Left renal pelvis (tissue), 4 donors: ENCODE results near the gene DUSP5. TPM values are rescaled to one million over a fixed set of nuclear protein-coding genes. Genes with fewer than 3 reads are reported as not detected.
"Not testable (repeated sequence)": the region's sequence is repeated elsewhere in the genome, so short reads cannot be mapped to it uniquely, and the experiment has no call there.

Experiments used
- DNase-seq, 4 donors: peaks; one replicate each; pipeline ENCODE4 v3.0.0-alpha.2; 2013; ENCODE audit warnings: low read depth in 4 of 4, low spot score in 3 of 4
- polyA plus RNA-seq, 4 donors: library from polyadenylated mRNA; unstranded; fragments of 120-200 nt; gene quantifications; one replicate each; pipeline ENCODE4 v1.2.1, GENCODE V29; 2013; ENCODE audit not compliant: insufficient read length in 4 of 4

The DUSP5 gene
- polyA plus RNA-seq, 4 donors, result 8.1 to 12.4 (median 10.7) TPM

GRCh38 chr10:110512461-110513187 is 14.9 kb downstream of the DUSP5 start:
- no peak for DNase-seq

DNA sequence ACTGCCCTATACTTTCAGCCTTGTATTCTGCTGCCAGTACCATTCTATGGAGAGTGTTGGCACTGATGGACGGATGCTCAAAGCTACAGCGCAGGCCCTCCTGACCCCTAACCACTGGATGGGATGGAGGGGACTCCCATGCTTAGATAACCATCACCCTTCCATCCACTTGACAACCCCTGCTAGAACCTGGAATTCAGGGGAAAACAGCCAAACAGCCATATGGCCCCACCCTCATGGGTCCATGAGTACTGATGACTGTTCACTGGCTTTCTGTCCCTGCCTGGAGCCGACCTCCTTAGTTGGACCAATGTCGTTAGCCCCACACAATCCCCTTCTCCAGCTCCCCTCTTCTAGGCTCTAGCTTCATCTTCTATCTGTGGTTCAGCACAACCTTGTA is 16.2 kb downstream of the DUSP5 start:
- no peak for DNase-seq

- DNase-seq, result no peak
Measured at GRCh38 chr10:110514848-110515247, 17.1 kb downstream of the DUSP5 start.

DNA sequence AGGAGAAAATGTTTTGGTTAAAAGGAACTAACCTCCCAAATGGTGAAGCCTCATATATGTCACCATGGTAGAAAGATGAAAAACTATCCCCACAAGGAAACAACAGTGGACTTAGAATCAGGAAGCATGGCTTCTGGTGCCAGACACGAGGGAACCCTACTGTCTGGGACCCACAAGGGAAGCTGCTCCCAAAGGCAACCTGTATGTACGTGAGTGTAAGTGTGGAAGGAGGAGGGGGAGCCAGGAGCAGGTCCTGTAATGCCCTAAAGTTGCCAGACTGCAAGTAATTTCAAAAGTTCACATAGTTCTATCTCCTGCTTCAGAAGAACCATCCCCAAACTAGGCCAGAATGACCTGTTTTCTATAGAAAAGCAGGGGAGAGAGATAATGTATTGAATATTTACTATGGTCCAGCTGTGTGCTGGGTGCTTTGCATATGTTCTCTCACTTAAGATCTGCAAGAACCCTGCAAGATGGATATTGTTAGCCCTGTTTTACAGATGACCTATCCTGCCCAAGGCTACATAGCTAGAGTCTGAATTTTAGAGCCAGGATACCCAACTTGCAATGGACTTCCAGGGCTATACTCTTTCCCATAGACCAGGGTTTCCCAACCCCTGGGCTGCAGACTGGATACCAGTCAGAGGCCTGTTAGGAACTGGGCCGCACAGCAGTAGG is 19.2 kb downstream of the DUSP5 start:
- DNase-seq, result no peak

DNA sequence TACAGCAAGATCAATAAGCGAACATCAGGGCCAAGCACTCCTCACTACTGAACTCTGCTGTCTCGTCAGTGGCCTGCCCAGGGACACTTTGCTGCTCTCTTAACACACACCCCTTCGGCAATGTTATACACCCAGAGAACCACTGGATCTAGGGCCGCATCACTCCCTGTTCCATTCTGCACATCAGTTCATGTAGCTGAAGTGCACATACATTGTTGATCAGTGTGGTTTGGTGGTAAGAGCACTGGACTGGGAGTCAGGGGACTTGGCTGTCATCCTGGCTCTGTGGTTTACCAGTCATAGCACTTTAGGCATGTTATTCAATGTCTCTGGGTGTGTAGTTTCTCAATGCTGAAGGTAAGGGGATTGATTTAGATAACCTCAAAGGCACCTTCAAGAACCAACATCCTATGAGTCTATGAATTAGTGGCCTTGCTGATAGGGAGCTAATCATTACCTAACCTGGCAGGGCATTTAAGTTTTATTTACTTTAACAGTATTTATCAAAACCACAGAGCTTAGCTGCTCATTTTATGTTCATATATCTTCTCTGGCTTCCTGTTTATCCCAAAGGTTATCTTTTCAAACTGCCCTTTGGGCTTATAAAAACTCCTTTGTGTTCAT is 24.8 kb downstream of the DUSP5 start:
- no peak for DNase-seq

GRCh38 chr10:110523736-110524135 is 26.0 kb downstream of the DUSP5 start:
- DNase-seq, result no peak

DNA sequence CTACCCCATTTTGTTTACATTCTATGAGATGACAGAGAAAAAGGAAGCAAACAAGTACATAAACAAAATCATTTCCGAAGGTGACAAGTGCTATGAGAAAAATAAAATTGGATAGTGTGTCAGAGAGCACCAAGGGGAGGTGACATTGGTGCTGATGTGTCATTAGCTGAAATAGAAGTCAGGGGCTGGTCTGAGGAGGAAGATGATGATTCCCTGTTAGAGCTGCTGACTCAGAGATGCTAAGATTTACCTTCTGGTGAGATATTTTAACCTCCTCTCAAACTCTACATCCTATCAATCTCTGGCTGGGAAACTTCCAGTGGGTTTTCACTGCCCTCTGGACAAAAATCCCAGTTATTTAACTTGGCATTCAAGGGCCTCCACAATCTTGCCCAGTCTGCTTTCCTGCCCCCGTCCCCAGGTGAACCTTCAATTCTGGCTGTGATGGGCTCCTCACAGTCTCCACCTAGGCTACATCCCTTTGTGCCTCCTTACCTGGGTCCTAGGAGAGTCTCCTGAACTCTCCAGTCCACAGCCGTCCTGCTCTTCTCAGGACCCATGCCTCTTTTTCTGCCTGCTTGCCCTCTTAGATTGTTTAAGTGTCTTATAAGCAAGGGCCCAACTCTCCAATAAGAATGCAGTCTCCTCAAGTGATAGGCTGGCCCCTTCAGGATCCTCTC is 26.6 kb downstream of the DUSP5 start:
- DNase-seq, result no peak

GRCh38 chr10:110524859-110525232 is 27.1 kb downstream of the DUSP5 start:
- no peak for DNase-seq

DNA sequence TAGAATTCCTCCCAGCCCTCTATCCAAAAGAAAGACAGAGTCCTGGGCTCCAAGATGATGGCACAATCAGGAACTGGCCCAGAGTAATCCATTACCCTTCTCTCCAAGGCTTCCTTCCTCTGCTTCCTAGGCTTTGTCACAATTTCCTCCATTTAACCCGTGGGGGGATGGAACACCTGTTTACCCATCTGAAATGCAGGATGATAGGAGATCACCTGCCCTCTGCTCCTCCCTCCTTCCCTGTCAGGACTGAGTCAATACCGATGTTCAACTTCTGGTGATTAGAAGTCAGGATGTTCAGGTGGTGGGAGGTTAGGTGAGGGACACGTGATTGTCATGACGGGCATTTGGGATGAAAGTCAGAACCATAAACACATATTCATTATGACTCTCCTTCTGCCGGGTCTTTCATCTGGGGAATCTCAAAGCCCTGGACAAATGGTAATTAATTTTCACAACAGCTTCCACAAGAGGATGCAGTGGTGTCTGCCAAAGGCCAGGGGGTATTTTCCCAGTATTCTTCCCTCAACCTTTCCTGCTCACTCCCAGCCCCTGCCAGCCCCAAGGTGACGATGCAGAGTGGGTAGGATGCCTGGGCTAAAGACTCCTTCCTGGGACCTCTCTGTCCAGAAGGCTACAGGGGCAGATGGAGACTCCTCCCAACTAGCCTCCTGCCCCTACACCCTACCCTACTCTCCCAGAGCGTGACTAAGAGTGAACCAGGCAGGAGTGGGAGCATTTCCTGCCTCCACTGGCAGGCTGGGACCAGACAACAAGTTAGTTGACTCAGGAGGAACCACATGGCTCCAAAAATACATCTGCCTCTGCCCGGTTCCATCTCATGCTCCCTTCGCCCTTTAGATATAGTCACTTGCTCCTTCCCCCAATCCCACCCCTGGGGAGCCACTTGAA is 27.9 kb downstream of the DUSP5 start:
- DNase-seq, result no peak

DNA sequence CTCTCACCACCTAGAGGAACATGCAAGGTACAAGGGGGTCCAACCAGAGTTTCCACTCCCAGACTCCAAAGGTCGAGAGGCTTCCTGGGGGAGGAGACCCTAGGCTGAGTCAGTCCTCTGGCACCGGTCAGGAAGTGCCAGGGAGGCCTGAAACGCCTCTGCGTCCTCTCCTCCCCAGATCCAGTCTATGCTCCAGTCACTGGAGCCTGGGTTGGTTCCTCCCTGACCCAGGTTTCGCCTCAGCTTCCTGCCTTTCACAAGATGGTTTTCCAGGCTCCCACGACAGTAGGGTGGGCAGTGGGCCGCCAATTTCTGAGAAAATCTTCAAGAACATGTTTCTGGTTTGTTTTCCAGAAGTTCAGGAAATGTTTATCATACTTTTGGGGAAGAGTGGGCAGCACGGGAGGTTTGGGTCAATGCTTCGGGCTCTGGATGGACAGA is 30.0 kb downstream of the DUSP5 start:
- no peak for DNase-seq

DNA sequence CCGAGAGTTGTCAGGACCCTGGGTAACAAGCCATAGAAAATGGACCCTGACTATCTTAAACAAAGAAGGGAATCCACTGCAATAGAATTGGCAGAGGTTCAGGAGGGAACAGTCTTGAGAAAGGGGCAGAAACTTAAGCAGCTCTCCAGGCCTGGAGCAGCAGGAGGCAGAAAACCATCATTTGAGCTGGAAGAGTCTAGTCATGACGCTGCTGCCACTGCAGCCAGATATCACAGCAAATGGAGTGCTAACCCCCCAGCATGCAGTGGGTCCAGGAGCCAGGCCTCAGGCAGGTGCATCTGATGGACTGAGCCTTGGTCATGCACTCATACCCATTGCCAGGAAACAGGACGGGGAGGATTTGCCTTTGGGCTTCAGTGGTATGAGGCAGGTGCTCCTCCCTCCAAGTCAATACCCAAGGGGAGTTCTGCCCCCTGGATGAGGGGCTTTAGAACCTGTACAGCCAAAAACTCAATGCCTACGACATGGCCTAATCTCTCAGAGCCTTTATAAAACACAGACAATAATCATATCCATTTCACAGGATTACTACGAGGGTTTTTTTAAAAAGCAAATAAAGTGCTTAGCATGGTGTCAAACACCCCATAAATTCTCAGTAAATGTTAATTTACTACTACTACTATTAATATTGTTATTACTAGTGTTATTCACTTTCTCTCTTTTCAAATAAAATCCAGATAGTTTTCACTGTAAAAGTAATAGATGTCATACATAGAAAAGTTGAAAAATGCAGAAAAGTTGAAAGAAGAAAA is 30.7 kb downstream of the DUSP5 start:
- DNase-seq, result no peak

DNA sequence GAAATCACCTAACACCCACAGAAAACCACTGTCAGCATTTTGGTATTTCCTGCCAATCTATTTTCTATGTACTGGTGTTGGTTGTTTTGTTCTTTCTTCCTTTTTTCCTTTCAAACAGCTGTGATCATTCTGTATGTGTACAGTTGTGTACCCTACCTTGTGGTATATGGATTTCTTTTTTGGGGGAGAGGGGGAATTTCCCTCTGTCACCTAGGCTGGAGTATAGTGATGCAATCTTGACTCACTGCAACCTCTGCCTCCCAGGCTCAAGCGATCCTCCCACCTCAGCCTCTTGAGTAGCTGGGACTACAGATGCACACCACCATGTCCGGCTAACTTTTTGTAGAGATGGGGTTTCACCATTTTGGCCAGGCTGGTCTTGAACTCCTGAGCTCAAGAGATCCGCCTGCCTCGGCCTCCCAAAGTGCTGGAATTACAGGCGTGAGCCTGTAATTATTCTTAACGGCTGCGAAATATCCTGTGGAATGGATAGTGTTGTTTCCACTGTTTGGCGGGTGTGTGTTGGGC is 31.4 kb downstream of the DUSP5 start:
- not testable (repeated sequence) for DNase-seq

- DNase-seq, result no peak
Measured at GRCh38 chr10:110529596-110530011, 31.9 kb downstream of the DUSP5 start.

GRCh38 chr10:110530131-110530831 is 32.6 kb downstream of the DUSP5 start:
- no peak for DNase-seq

DNA sequence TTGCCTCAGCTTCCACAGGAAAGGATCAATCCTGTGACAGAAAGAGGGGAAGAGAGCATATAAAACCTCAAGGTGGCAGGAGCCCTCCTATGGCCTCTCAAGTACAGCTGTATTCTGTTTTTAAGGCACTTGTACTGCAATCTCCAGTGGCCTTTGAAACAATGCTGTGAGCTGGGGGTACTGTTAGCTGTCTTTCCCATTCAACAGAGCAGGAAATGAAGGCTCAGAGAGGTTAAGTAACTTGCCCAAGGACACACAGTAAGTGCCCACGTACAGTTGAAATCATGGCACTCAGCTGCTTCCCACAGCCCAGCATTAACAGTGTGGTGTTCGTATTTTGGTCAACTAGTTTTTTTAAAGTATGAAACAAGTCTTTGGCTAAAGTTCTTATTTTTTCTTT is 34.0 kb downstream of the DUSP5 start:
- no peak for DNase-seq

GRCh38 chr10:110532628-110533027 is 34.9 kb downstream of the DUSP5 start:
- DNase-seq, result not testable (repeated sequence)

DNA sequence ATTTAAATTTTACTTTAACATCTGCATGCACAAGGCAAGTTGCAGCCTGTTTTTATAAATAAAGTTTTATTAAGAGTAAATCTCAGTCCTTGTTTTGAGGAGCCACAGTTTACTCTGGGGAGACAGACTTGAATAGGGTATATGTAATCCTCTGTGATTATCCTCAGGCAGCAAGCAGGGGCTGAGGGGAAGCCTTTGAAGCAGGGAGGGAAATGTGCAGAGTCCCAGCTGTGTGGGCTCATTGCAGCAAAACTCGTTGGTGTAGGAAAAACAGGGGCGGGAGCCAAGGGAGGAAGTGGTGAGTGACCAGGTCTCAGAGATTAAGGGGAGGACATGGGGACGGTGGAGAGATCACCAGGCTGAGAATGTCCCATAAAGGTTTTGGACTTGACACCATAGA is 35.4 kb downstream of the DUSP5 start:
- DNase-seq, result no peak

DNA sequence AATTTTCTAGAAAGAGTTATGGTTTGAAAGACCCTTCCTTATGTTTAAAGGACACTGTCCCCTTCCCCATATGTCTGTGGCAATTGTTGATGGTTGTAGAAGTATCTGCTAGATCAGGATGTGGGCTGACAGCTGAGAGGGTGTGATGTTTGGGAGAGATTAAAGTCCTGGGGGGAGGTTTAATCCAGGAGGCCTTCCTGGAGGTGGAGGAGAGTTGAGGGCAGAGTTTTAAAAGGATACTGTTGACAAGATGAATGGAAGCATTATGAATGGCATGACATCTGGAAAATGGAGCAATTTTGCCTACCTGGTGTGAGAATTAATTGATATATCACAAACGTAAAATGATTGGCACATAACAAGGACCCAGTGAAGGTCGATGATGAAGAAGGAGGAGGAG is 36.9 kb downstream of the DUSP5 start:
- no peak for DNase-seq
